K562 (cell line): ENCODE measurements around the gene DIPK1B. TPM values are rescaled to one million over a fixed set of nuclear protein-coding genes. Genes with fewer than 3 reads are reported as not detected.
A peak's percentile ranks its signal among the peaks of the same experiment; 100 is the strongest.

Experiments used
- AFF1 ChIP-seq, 2 experiments: fragments of 450-650 bp; IDR thresholded peaks; 2 replicates each; pipeline ENCODE4 v1.6.1; 2018; ENCODE audit warnings: mild to moderate bottlenecking in 2 of 2, low read depth in 1 of 2; ENCODE audit not compliant: partially characterized antibody in 2 of 2
- BCOR ChIP-seq: fragments of 450-650 bp; IDR thresholded peaks from 2 replicates; pipeline ENCODE4 v1.6.1; 2016
- CGGBP1 ChIP-seq: fragments of 250-450 bp; sonication (Bioruptor Pico); IDR thresholded peaks from 2 replicates; pipeline ENCODE4 v1.9.0; 2021; ENCODE audit warnings: mild to moderate bottlenecking
- FOXP4 ChIP-seq: sonication (generic); formaldehyde crosslinking; IDR thresholded peaks from 2 replicates; pipeline ENCODE4 v1.8.0; 2022; ENCODE audit warnings: mild to moderate bottlenecking, missing genetic modification reagents, borderline replicate concordance
- GABPB2 ChIP-seq: fragments of 250-450 bp; sonication (Bioruptor Pico); conservative IDR thresholded peaks from 2 replicates; pipeline ENCODE4 v1.5.1; 2021; ENCODE audit warnings: mild to moderate bottlenecking
- HMBOX1 ChIP-seq: sonication (generic); IDR thresholded peaks from 2 replicates; pipeline ENCODE4 v1.6.1; 2016
- HMG20B ChIP-seq: fragments of 250-450 bp; sonication (Bioruptor Pico); IDR thresholded peaks from 2 replicates; pipeline ENCODE4 v1.5.0; 2021; ENCODE audit warnings: mild to moderate bottlenecking
- JUN ChIP-seq, 2 experiments: sonication (generic) in 1 of 2; formaldehyde crosslinking in 1 of 2; IDR thresholded peaks; 2 replicates each; pipeline versions ENCODE4 v1.6.1 to v1.8.0; 2012 to 2022; ENCODE audit warnings: borderline replicate concordance in 2 of 2, mild to moderate bottlenecking in 2 of 2, improper control_type of control experiment in 1 of 2, low read depth in 1 of 2, low read length in 1 of 2, missing genetic modification reagents in 1 of 2
- MTA1 ChIP-seq: fragments of 450-650 bp; IDR thresholded peaks from 2 replicates; pipeline ENCODE4 v1.6.1; 2017; ENCODE audit warnings: borderline replicate concordance
- NBN ChIP-seq: fragments of 450-650 bp; IDR thresholded peaks from 2 replicates; pipeline ENCODE4 v1.6.1; 2016; ENCODE audit warnings: low read depth, mild to moderate bottlenecking
- NCOA2 ChIP-seq, 2 experiments: fragments of 450-650 bp; IDR thresholded peaks; 2 replicates each; pipeline ENCODE4 v1.6.1; 2018; ENCODE audit warnings: mild to moderate bottlenecking in 2 of 2, moderate library complexity in 1 of 2; ENCODE audit not compliant: partially characterized antibody in 2 of 2
- NFIX ChIP-seq: fragments of 250-450 bp; sonication (Bioruptor Pico); IDR thresholded peaks from 2 replicates; pipeline ENCODE4 v1.4.0; 2020; ENCODE audit warnings: low read depth, mild to moderate bottlenecking, moderate library complexity
- NRF1 ChIP-seq, 2 experiments: fragments of 450-650 bp; IDR thresholded peaks in 1 of 2; conservative IDR thresholded peaks in 1 of 2; 2 replicates each; pipeline ENCODE4 v1.6.1; 2014; ENCODE audit warnings: mild to moderate bottlenecking in 2 of 2
- PHF20 ChIP-seq: fragments of 450-650 bp; IDR thresholded peaks from 2 replicates; pipeline ENCODE4 v1.6.1; 2018; ENCODE audit not compliant: partially characterized antibody
- SNRNP70 ChIP-seq: fragments of 200-400 bp; formaldehyde crosslinking; optimal IDR thresholded peaks from 2 replicates; pipeline ENCODE3; 2017; ENCODE audit warnings: low read depth, low read length
- STAT5A ChIP-seq: IDR thresholded peaks from 2 replicates; pipeline ENCODE4 v1.6.1; 2012; ENCODE audit warnings: low read length, inconsistent platforms, borderline replicate concordance
- TAF1 ChIP-seq: IDR thresholded peaks from 2 replicates; pipeline ENCODE4 v1.6.1; 2011; ENCODE audit warnings: mild to moderate bottlenecking, low read length, moderate library complexity; ENCODE audit not compliant: insufficient read depth, control insufficient read depth, severe bottlenecking; ENCODE audit errors: extremely low read depth
- ZBTB12 ChIP-seq: fragments of 250-450 bp; sonication (Bioruptor Pico); IDR thresholded peaks from 2 replicates; pipeline ENCODE4 v1.4.0; 2020
- ZNF384 ChIP-seq: IDR thresholded peaks from 2 replicates; pipeline ENCODE4 v1.6.1; 2012; ENCODE audit warnings: low read depth, low read length, improper control_type of control experiment
- polyA plus RNA-seq, 8 experiments: library from polyadenylated mRNA; depleted of rRNA in 4 of 8; stranded (reverse) in 5 of 8; unstranded in 3 of 8; fragments of >200 nt; fragmentation: Nextera tagmentation in 2 of 8; fragmentation: Illumina TruSeq in 1 of 8; extraction: Ambion mirVana in 2 of 8; extraction: Trizol in 1 of 8; gene quantifications; 2 replicates each; pipeline versions ENCODE4 v1.2.1 to v1.2.3, GENCODE V29; 2011 to 2014; ENCODE audit warnings: inconsistent platforms in 1 of 8, missing spikeins in 1 of 8
- total RNA-seq, 7 experiments: library from RNA; depleted of rRNA in 6 of 7; stranded (reverse); fragments of >200 nt in 6 of 7; fragmentation: Illumina TruSeq in 2 of 7; extraction: Trizol in 2 of 7; gene quantifications; 2 replicates each; pipeline versions ENCODE4 v1.2.1 to v1.2.3, GENCODE V29; 2011 to 2021; ENCODE audit warnings: low replicate concordance in 1 of 7

The DIPK1B gene
- total and polyA plus RNA-seq, 9 of the 15 experiments (the other 6 are each of a cell fraction or from before 2014, with no cell fraction given), result 0.08 to 22.3 (median 5.9) TPM

GRCh38 chr9:136693490-136694162, 18.7 kb upstream of the DIPK1B start (continued):
- no peak for TF ChIP-seq ZBTB12
- TF ChIP-seq HMG20B, result no peak
- no peak for TF ChIP-seq PHF20
- TF ChIP-seq JUN (IDR thresholded peaks at IDR 0.05; ENCODE audit: borderline replicate concordance, low read depth, low read length), result peak; percentile 78
- TF ChIP-seq JUN (CRISPR knock-in tag; IDR thresholded peaks at IDR 0.05; ENCODE audit: borderline replicate concordance), result no peak
- no peak for TF ChIP-seq HMBOX1
- TF ChIP-seq ZNF384, result no peak
- no peak for TF ChIP-seq CGGBP1 (CRISPR knock-in tag)
- TF ChIP-seq MTA1, result no peak
- no peak for TF ChIP-seq AFF1 (IDR thresholded peaks at IDR 0.05; ENCODE audit: low read depth in 1 of 2, partially characterized antibody in 2 of 2)
- no peak for TF ChIP-seq NFIX
- TF ChIP-seq TAF1, result no peak
- no peak for TF ChIP-seq GABPB2 (CRISPR knock-in tag)
- TF ChIP-seq STAT5A, result no peak
- no peak for TF ChIP-seq FOXP4 (CRISPR knock-in tag)
- TF ChIP-seq NRF1 (conservative IDR thresholded peaks at IDR 0.05 in 1 of 2, IDR thresholded peaks at IDR 0.05 in 1 of 2), result no peak; a peak in 2 of 4 replicates
- TF ChIP-seq NBN, result no peak
- TF ChIP-seq SNRNP70, result no peak
- no peak for TF ChIP-seq NCOA2 (IDR thresholded peaks at IDR 0.05; ENCODE audit: partially characterized antibody in 2 of 2)
- TF ChIP-seq BCOR, result 0 out of 2 replicates have a peak, but pooled peaks have one; percentile 12
